ENCODE data around the gene SH2B2.
"Not testable (repeated sequence)": the region's sequence is repeated elsewhere in the genome, so short reads cannot be mapped to it uniquely, and the experiment has no call there.

SH2B2 gene

DNA sequence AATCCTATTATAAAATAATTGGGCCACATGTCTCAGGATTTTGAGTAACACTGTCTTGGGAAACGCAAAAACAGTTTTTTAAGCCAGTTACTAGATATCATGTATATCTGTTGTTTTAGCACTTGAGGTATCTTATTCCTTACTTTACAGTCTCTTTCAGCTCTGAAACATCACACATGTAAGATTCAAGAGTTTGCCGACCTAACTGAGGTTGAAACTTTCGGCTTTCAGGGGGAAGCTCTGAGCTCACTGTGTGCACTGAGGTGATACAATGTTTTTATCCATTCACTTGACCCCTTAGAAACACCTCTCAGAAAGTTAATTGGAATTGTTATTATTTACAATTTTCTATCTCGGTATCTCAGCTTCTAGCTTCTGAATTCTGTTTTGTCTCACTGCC is 50.8 kb downstream of the SH2B2 start:
- DNase-seq: not testable (repeated sequence)

DNA sequence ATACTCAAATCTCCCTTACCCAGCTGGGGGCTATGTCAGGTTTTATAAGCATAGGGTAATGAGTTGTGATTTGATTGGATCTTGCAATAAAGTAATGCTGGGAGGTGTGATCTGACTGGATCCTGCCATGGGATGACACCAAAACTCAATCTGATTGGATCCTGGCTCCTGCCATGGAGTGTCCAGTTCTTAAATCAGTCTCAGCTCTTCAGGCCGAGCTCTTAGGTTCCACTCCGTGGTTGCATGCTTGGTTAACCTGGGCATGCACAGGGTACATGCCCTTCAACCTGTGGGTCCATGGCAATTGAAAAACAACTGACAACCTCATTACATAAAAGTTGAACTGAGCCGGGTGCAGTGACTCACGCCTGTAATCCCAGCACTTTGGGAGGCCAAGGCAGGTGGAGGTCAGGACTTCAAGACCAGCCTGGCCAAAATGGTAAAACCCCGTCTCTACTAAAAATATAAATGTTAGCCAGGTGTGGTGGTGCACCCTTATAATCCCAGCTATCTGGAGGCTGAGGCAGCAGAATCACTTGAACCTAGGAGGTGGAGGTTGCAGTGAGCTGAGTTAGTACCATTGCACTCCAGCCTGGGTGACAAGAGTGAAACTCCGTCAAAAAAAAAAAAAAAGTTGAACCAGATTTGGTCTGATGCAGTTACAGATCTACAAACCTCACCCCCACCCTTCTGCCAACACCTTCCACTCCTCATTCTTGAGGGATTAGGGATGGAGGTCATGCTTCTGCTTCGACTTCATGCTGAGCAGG is 54.1 kb downstream of the SH2B2 start:
- not testable (repeated sequence) for DNase-seq

GRCh38 chr7:102346983-102347382 is 60.3 kb downstream of the SH2B2 start:
- DNase-seq: not testable (repeated sequence)

GRCh38 chr7:102356344-102356743 is 69.7 kb downstream of the SH2B2 start, which contains the start of gene SPDYE6:
Gene SPDYE6 (minus strand): TSS chr7:102356444. CDS start chr7:102356023, 421 bp downstream.
- not testable (repeated sequence) for DNase-seq

- peak; percentile 87 for DNase-seq
Measured at GRCh38 chr7:102363549-102364393, 77.1 kb downstream of the SH2B2 start.

DNA sequence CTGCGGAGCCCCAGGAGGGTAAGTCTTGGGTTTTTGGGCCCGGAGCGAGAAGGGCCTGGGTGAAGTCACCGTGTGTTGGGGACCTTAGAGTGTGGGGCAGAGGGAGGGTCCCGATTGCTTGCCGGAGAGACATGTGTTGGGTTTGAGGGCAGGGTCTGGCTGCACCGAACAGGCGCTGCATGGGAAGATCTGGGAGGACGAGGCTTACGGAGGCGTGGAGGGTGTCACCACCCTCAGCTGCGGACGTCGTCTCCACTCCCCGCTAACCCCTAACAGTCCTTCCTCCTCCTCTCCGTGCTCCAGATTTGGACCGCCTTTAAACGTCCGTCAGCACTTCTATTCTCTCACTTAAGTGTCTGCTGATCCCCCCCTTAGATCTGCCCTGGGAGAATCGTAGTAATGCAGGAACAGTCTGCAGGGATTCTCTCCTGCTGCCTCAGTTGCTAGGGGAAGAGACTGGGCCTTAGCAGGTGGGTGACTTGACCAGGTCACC is 77.8 kb downstream of the SH2B2 start:
- not testable (repeated sequence) for DNase-seq

DNA sequence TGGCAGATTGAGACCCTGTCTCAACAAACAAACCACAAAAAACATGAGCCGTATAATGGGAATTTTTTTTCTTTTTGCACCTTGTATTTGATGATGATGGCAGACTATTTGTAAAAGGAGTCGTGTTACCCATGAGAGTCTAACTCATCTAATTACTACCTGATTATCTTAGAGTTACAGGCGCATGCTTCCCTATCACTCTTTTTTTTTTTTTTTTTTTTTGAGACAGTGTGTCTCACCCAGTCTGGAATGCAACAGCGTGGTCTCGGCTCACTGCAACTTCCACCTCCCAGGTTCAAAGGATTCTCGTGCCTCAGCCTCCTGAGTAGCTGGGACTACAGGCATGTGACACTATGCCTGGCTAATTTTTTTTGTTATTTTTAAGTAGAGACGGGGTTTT is 78.7 kb downstream of the SH2B2 start:
- not testable (repeated sequence) for DNase-seq

DNA sequence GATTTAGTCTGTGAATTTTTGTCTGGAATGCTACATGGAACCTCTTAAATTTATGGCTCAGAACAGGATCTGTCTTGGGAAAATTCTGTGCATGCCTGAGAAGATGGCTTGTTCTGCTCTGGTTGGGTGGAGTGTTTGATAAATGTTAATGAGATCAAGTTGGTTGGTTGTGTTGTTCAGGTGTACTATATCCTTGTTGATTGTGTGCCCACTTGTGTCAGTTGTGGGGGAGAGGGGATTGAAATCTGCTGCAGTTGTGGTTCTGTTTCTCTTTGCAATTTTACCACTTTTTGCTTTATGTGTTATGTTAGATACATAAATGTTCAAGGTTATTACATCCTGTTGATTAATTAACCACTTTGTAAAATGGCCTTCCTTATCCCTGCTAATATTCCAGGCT is 83.4 kb downstream of the SH2B2 start:
- DNase-seq: not testable (repeated sequence)

Data from NCI-H748 treated with DMSO at 0.1 percent for 48 hours (cell line).